Stimulated activated CD8-positive, alpha-beta memory T cell treated with anti-CD3 and anti-CD28 coated beads, Interleukin-7, amount 100 ng/mL, for 4 hours (primary cell): ENCODE data around the gene ALDH1A1.

ENCODE experiments used
- DNase-seq, 2 donors: peaks; one replicate each; pipeline ENCODE4 v3.0.0-alpha.2; 2020; ENCODE audit warnings: low read depth in 2 of 2

Gene ALDH1A1

GRCh38 chr9:72952914-72953313 lies at the start of gene ALDH1A1:
Gene ALDH1A1 (minus strand): TSS chr9:72953053. CDS start chr9:72953000, 53 bp downstream.
- DNase-seq, result no peak

DNA sequence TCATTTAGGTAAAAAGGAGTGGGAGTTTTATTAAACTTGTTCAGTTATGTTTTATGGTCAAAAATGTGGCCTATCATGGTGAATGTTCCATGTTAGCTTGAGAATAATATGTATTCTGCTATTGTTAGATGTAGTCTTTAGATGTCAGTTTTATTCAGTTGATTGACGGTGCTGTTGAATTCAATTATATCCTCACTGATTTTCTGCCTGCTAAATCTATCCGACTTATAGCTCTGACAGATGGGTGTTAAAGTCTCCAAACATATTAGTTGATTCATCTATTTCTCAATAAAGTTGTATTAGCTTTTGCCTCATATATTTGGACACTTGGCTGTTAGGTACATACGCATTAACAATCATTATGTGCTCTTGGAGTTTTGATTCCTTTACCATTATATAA lies 49.0 kb upstream of the ALDH1A1 start:
- DNase-seq, result no peak

- no peak for DNase-seq
Observed at GRCh38 chr9:72998363-72998762, 45.5 kb upstream of the ALDH1A1 start.

- DNase-seq, result no peak
Observed at GRCh38 chr9:72997387-72997995, 44.6 kb upstream of the ALDH1A1 start.

DNA sequence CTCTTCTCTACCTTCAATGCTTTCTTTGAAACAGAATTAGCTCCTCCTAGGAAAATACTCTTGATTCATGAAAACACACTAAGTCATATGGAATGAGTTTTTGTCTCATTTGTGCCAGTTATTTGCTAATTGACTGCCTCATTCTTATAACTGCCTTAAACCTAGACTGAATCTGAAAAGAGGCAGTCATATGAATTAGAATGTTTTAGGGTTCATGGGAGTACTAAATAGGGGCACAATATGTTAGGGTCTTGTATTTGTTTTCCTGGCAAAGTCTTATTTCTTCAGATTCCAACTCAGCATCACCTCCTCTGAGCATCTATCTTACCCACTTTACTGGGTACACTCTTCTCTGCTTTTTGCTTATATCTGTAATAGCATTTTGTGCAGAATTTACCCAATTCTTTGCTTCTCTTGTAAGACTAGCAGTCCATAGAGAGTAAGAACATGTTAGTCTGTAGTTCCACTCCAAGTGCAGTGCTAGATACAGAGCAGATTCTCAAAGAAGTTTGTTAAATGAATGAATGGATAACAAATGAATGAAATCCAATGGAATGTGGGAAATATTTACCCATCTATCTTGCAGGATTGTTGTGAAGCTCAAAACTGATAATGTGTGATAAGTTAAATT lies 43.9 kb upstream of the ALDH1A1 start:
- no peak for DNase-seq

DNA sequence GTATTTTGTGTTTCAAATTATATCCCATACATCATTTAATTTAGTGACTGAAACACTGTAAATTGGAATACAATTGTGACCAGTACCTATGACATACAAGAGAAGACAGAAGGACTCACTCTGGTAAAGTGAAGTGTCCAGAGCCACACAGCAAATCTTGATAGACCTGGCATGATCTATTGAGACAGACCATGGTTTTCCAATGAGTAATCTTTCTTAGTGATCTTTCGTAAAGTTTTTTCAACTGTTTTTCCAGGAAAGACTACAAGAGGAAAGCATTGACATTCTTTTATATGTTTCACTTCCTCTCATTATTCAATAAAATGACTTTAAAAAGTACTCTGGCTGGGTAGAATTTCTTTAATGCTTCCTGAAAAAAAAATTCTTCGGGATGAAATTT lies 43.3 kb upstream of the ALDH1A1 start:
- no peak for DNase-seq

GRCh38 chr9:72995131-72996024 lies 42.5 kb upstream of the ALDH1A1 start:
- DNase-seq, result no peak

DNA sequence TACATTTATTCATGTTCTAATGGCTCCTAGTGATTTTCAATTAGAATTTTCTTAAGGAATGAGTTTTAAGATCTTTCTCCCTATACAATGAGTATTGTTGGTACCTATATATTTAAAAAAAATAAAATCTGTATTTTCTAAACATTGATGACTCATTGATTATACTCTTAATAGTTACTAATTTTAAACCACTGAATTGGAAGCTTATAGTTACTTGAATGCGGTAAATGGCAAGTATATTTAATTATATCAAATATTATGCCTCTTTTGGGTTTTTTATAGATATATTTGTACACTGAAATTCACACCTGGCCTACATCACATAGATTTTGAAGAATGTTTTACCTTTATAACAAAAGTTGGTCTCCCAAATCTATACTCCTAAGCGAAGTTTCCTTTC lies 38.9 kb upstream of the ALDH1A1 start:
- DNase-seq, result no peak

- no peak for DNase-seq
Observed at GRCh38 chr9:72990397-72991182, 37.7 kb upstream of the ALDH1A1 start.

DNA sequence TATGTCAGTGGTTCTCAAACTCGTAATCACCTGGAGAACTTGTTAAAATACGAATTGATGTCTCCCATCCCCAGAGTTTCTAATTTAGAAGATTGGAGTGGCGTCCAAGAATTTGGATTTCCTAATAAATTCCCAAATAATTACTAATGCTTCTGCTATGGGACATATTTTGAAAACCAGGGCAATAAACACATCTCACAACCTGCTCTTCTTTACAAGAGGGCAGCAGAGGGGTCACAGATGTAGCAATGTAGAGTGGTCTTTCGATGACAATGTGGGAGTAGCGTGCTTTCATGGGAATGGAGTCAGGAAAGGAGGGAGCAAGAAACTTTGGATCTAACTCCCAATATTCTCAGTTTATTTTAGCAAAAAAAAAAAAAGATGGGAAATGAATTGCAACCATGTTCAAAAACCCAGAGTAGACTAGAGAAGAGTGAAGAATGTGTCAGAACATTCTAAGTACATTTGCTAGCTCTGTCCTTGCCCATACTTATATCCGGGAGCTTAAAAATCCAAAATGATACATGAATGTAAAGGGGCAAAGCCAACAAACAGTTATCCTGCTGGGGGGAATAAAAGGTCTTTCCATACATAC lies 33.8 kb upstream of the ALDH1A1 start:
- no peak for DNase-seq

- no peak for DNase-seq
Observed at GRCh38 chr9:72985746-72986145, 32.9 kb upstream of the ALDH1A1 start.

DNA sequence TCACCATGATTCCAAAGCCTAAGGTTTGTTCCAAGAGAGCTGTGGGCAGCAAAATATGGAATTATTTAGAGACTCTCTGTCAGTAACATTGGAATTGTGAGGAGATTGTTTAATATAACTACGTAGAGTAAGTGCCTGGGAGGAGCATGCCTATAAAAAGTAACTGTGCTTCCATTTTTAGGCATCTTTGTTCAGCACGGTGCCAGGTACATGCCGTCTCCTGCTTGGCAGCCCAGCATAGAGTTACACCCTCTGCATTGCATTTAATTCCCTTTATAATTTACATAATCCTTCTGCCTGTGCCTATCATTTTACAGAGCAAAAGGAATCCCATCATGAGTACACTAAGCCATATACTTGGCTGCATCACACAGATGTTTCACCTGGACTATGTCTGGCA lies 32.1 kb upstream of the ALDH1A1 start:
- no peak for DNase-seq

DNA sequence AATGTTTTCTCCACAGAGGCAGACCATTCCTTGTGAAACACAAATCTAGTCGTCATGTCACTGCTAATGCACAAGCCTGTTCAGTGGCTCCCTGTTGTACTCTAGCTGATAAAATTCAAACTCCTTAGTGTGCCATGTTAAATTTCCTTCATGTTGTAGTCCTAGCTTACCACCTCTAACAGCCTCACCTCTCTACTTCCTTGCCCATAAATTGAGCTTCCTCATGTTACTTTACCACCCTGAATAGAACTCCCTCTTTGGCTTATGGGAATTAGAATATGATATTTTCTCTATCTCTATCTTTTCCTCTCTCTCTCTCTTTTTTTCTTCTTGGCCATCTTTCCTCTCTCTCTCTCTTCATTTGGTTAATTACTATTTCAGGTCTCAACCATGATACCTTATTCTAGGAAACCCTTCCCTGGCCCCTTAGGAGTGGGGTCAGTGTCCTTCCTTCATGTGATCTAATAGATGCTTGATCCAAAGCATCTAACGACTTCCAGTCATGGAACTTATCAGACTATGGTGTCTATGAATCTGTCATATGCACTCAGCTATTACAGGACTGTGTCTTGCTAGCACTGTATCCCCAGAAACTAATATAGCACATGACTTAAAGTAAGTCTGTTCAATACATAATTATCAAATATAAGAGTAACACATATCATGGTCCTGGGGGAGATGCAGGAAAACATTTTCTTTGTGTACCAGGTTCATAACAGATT lies 31.5 kb upstream of the ALDH1A1 start:
- no peak for DNase-seq

DNA sequence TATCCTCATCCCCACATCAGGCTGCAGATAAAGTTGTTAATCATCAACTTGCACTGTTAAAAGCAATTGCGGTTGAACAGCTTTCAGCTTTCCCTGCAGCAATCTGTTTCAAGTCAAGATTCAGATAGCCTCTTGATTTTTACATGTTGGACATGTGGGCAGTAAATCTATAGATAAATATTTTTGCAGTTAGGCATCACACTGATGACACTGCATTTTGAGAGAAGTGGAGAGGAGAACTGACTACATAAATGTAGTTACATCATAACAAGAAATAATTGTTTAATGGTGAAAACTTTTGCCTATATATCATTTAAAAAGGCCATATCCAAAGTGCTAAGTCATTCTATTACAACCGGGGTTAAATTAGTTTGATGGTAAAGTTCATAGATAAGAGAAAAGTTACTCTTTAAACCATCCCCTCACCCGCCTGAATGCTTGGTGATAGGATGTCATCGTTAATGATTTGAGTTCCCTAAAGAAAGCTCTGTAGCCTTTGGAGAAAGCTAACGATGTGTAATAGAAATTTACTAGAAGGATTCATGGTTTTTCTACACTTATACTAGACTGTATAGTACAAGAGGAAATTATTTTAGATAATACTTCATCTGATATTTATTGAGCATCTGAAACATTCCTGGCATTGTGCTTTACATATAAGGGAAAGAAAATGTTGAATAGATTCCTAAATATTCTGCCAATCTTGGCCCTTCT lies 30.8 kb upstream of the ALDH1A1 start:
- no peak for DNase-seq

DNA sequence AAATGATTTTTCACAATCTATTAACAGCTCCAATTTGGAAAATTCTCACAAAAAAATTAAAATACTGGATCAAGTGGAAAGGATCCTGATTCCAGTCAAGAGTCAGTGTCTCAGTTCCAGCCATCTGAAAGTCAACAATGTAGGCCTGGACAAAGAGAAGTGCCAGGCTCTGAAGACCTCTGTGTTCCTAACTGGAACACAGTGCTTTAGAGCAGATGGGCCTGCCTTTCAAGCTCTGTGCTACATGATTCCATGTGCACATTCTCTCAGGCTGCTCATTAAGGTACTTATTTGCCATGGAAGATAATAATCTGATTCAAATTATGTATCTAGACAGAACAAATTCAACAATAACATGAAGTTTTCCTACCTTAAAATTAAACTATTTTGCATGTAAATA lies 30.2 kb upstream of the ALDH1A1 start:
- DNase-seq, result no peak

- no peak for DNase-seq
Observed at GRCh38 chr9:72982146-72982799, 29.4 kb upstream of the ALDH1A1 start.

DNA sequence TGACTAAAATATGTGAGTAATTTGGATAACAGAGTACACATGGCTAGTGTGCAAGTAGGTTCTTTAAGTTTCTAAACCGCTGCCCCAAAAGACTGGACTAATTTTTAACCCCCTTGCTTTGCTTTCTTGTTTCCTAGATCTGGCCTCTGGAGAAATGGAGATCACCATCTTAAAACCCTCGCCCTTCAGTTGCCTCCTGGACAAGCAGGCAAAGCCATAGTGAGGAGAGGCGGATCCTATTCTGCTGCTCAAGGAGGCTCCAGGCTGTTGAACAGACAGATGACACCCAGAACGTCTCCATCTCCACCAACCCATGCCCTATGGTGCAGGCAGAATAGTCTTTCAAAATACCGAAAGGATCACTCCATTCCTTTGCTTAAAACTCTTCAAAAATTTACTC lies 28.6 kb upstream of the ALDH1A1 start:
- no peak for DNase-seq

DNA sequence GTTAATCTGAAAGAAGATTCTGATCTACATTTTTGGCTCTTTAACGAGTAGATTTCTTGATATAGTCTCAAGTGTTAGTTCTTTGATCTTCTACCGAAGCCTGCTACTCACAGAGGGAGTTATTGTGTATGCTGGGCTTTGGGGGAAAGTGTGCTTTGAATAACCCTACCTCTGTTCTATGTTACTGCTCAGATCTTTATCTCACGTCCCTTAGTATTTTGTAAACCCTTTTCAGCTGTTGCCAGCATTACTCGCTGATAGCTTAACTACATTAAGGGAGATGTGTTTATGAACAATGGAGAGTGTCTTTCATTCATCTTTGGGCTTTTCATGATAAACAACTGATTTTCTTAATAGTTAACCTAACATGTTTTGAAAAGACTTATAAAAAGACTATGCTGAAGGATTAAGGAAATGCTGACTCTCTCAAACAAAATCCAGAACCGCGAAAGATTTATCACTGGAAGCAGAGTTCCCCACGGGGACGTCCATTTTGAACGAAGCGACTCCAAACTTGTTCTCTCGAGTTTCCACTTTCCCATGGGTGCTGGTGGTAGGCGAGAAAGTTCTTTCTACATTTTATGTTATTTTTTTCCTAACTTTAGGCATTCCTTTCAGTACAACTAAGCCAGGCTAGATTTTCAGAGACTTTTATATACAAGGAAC lies 27.9 kb upstream of the ALDH1A1 start:
- no peak for DNase-seq

DNA sequence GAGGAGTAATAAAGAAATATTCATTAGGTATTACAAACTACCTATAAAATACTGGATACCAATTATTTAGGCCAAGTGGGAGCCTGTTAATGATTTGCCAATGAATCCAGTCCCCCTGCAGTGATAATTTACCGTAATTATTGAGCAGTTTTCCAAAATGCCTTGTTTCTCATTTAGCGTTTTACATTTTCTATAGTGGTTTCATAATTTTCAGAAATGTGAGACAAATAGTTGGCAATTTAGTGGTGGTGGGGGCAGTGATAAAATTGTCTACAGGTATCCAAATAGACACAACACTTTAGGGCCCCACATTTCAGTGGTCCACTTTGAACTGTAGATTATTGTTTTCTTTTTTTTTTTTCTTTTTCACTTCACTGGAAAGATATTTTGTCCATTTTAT lies 27.3 kb upstream of the ALDH1A1 start:
- no peak for DNase-seq
